Lung (tissue), 12 donors: ENCODE measurements around the gene SAMD9L. TPM values are rescaled to one million over a fixed set of nuclear protein-coding genes. Genes with fewer than 3 reads are reported as not detected.

Experiments
- ATAC-seq: fragments of 200-7000 bp; cut with Tn5 transposase; one replicate; pipeline ENCODE4 v1.9.1; 2020; ENCODE audit warnings: moderate number of reproducible peaks; ENCODE audit not compliant: insufficient read depth, low FRiP score
- DNase-seq, 3 donors: peaks; one replicate each; pipeline ENCODE4 v3.0.0-alpha.2; 2013 to 2017
- H3K27ac ChIP-seq, 2 donors: one replicate each; pipeline ENCODE4 v1.5.1; 2013; ENCODE audit warnings: mild to moderate bottlenecking in 2 of 2, moderate library complexity in 2 of 2, control low read depth in 1 of 2, inconsistent platforms in 1 of 2, low read depth in 1 of 2, low read length in 1 of 2
- H3K27me3 ChIP-seq, 3 donors: one replicate each; pipeline ENCODE4 v1.5.1; 2013; ENCODE audit warnings: low read length in 2 of 3; ENCODE audit not compliant: control insufficient read depth in 3 of 3, insufficient read depth in 3 of 3
- H3K36me3 ChIP-seq, 4 donors: one replicate each; pipeline ENCODE4 v1.5.1; 2013; ENCODE audit warnings: low read length in 4 of 4, mild to moderate bottlenecking in 1 of 4, moderate library complexity in 1 of 4; ENCODE audit not compliant: control insufficient read depth in 4 of 4, insufficient read depth in 4 of 4
- H3K4me1 ChIP-seq, 5 donors: one replicate each; pipeline ENCODE4 v1.5.1; 2013; ENCODE audit warnings: low read length in 5 of 5, mild to moderate bottlenecking in 2 of 5, moderate library complexity in 1 of 5; ENCODE audit not compliant: control insufficient read depth in 5 of 5, insufficient read depth in 5 of 5
- H3K4me3 ChIP-seq: one replicate; pipeline ENCODE4 v1.5.1; 2013; ENCODE audit warnings: mild to moderate bottlenecking, control low read depth, moderate library complexity
- H3K9ac ChIP-seq, 2 donors: one replicate each; pipeline ENCODE4 v1.5.1; 2013; ENCODE audit warnings: low read length in 2 of 2, control low read depth in 1 of 2; ENCODE audit not compliant: insufficient read depth in 1 of 2
- H3K9me3 ChIP-seq, 4 donors: one replicate each; pipeline ENCODE4 v1.5.1; 2013; ENCODE audit warnings: low read length in 3 of 4, mild to moderate bottlenecking in 1 of 4, moderate library complexity in 1 of 4; ENCODE audit not compliant: control insufficient read depth in 4 of 4, insufficient read depth in 3 of 4
- WGBS, 2 donors: extraction: QIAGEN DNeasy Blood & Tissue Kit; methylation state at CpG; one replicate each; pipeline ENCODE4 v1.1.7; 2013; 5-methylcytosine and 5-hydroxymethylcytosine counted together
- polyA plus RNA-seq, 2 donors: library from polyadenylated mRNA; stranded (reverse); fragments of 200-250 nt; gene quantifications; one replicate each; pipeline ENCODE4 v1.2.1, GENCODE V29; 2013
- total RNA-seq, 2 donors: library from RNA; depleted of rRNA in 1 of 2; stranded (reverse); fragments of >200 nt in 1 of 2; gene quantifications; one replicate each; pipeline ENCODE4 v1.2.1, GENCODE V29; 2014 to 2021
- TF ChIP-seq, protein P1 (sequence below): IDR thresholded peaks from 2 replicates; pipeline ENCODE4 v1.5.1; 2012; ENCODE audit warnings: mild to moderate bottlenecking; ENCODE audit errors: control extremely low read depth, extremely low read depth
- donor health status: control.
- donor health status: control.
- donor health status: Bipolar disorder and iron deficiency.
- donor health status: healthy.
- donor health status: DM: yes; HTN: yes; CAD: no.

SAMD9L gene
- total and polyA plus RNA-seq, 4 donors: 6.4 to 23.9 (median 18.5) TPM

DNA sequence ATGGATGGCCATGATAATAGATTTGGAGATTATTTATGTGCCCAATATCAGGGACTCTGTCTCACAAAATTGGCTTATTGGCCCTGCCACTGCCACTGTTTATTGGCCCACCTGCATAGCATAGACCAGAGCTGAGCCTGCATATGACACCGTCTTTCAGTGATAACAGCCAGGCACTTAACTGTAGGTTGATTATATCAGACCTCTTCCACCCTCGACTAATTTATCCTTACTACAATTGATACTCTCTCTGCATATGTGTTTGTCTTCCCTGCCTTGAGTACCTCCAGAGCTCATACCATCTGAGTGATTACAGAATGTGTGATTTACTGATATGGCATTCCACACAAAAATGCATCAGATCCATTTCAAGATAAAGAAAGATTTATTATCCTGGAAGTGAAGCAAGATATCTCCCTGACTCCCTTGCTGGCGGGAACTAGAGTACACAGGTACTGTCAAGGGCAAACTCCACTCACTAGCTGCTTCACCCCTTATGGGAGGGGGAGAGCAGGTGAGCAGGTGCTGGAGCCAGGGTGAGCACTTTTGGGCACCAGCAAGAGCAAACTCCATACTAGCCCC is 13.1 kb upstream of the SAMD9L start:
- Histone ChIP-seq H3K27me3 (no peaks in the 10 kb centered on the region), H3K4me3 (no peak overlapping the region), H3K9ac (no peak overlapping the region), H3K36me3 (no peaks in the 10 kb centered on the region), H3K27ac (no peak overlapping the region), H3K9me3 (peaks cover 0 to 6% (median 3%) of the 10 kb centered on the region in 4 donors), H3K4me1 (no peaks in the 10 kb centered on the region)
- no peak for DNase-seq
- no peak for ATAC-seq
- TF ChIP-seq, protein P1, sequence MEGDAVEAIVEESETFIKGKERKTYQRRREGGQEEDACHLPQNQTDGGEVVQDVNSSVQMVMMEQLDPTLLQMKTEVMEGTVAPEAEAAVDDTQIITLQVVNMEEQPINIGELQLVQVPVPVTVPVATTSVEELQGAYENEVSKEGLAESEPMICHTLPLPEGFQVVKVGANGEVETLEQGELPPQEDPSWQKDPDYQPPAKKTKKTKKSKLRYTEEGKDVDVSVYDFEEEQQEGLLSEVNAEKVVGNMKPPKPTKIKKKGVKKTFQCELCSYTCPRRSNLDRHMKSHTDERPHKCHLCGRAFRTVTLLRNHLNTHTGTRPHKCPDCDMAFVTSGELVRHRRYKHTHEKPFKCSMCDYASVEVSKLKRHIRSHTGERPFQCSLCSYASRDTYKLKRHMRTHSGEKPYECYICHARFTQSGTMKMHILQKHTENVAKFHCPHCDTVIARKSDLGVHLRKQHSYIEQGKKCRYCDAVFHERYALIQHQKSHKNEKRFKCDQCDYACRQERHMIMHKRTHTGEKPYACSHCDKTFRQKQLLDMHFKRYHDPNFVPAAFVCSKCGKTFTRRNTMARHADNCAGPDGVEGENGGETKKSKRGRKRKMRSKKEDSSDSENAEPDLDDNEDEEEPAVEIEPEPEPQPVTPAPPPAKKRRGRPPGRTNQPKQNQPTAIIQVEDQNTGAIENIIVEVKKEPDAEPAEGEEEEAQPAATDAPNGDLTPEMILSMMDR: no peak
- 73 to 83% methylated on average over 3 of the region's 3 CpGs for WGBS, 2 donors

DNA sequence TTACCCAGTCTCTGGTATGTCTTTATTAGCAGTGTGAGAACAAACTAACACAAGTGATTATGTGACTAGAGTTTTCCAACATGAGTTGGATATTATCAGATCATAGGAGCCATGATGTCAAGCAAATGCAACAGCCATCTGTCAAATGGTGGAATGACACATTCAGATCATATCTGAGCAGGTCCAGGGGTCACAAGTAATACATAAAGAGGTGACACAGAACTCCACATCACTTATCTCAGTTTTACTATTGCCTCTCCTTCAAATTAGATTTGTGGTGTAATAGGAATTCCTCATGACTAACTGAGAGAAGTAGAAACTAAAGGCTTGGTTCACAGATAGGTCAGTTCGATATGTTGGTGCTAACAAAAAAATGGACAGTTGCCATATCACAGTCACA is 12.2 kb upstream of the SAMD9L start:
- H3K36me3 ChIP-seq: no peaks in the 10 kb centered on the region
- H3K9ac ChIP-seq: no peak overlapping the region
- H3K9me3 ChIP-seq: peaks cover 0 to 6% (median 3%) of the 10 kb centered on the region in 4 donors
- no peak overlapping the region for H3K27ac ChIP-seq
- TF ChIP-seq, protein P1: no peak
- H3K27me3 ChIP-seq: no peaks in the 10 kb centered on the region
- ATAC-seq (no peak), DNase-seq (no peak)
- no peak overlapping the region for H3K4me3 ChIP-seq
- 58 to 84% methylated on average over 1 of the region's 1 CpG for WGBS, 2 donors
- H3K4me1 ChIP-seq: no peaks in the 10 kb centered on the region

DNA sequence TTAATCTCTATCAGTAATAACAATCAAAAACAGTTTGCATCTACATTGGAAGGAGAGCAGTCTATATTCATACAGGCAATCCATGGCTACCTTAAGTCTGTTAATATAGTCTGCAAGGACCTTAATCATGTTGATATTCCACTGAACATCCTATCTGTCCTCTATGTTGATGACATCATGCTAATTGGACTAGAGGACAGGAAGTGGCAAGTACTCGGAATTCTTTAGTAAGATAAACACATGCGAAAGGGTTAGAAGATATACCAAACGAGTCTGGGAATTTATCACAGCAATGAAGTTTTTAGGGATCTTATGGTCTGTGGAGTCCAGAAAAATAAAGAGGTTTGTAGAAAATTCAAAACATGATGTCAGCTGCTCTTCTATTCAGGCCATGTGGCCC is 11.3 kb upstream of the SAMD9L start:
- DNase-seq (peak in 1 of 3 donors; percentile 13), ATAC-seq (no peak)

More for the DNA sequence above, 11.3 kb upstream of the SAMD9L start:
- TF ChIP-seq, protein P1: no peak
- no peaks in the 10 kb centered on the region for H3K36me3 ChIP-seq
- no peak overlapping the region for H3K9ac ChIP-seq
- peaks cover 0 to 6% (median 3%) of the 10 kb centered on the region in 4 donors for H3K9me3 ChIP-seq
- H3K4me3 ChIP-seq: no peak overlapping the region
- 52 to 73% methylated on average over 3 of the region's 3 CpGs for WGBS, 2 donors
- H3K27ac ChIP-seq: no peak overlapping the region
- no peaks in the 10 kb centered on the region for H3K27me3 ChIP-seq
- no peaks in the 10 kb centered on the region for H3K4me1 ChIP-seq
